Ammon's horn (tissue), 1 donor: ENCODE results near the gene ZSWIM6.

Experiments used
- DNase-seq: peaks from one replicate; pipeline ENCODE4 v3.0.0-alpha.2; 2016; ENCODE audit warnings: low spot score

Gene ZSWIM6

GRCh38 chr5:61307191-61307590 lies 24.9 kb upstream of the ZSWIM6 start:
- no peak for DNase-seq

- DNase-seq, result no peak
Measured at GRCh38 chr5:61307611-61308010, 24.4 kb upstream of the ZSWIM6 start.

GRCh38 chr5:61308712-61309111 lies 23.3 kb upstream of the ZSWIM6 start:
- no peak for DNase-seq

- no peak for DNase-seq
Measured at GRCh38 chr5:61309115-61309514, 22.9 kb upstream of the ZSWIM6 start.

- DNase-seq, result no peak
Measured at GRCh38 chr5:61311056-61311610, 20.9 kb upstream of the ZSWIM6 start.

GRCh38 chr5:61311836-61312808 lies 19.9 kb upstream of the ZSWIM6 start:
- DNase-seq, result no peak

GRCh38 chr5:61313960-61314681 lies 17.9 kb upstream of the ZSWIM6 start:
- no peak for DNase-seq

GRCh38 chr5:61318376-61318775 lies 13.7 kb upstream of the ZSWIM6 start:
- DNase-seq, result no peak

- DNase-seq, result peak; percentile 40
Measured at GRCh38 chr5:61319388-61320146, 12.5 kb upstream of the ZSWIM6 start.

- no peak for DNase-seq
Measured at GRCh38 chr5:61320860-61321259, 11.2 kb upstream of the ZSWIM6 start.

- no peak for DNase-seq
Measured at GRCh38 chr5:61321669-61322068, 10.4 kb upstream of the ZSWIM6 start.

- DNase-seq, result peak; percentile 33
Measured at GRCh38 chr5:61322738-61323725, 9.0 kb upstream of the ZSWIM6 start.

GRCh38 chr5:61327760-61328753 lies 4.0 kb upstream of the ZSWIM6 start:
- no peak for DNase-seq

GRCh38 chr5:61328791-61329549 lies 3.1 kb upstream of the ZSWIM6 start:
- DNase-seq, result no peak

- DNase-seq, result no peak
Measured at GRCh38 chr5:61329550-61330128, 2.4 kb upstream of the ZSWIM6 start.

GRCh38 chr5:61330341-61330844 lies 1.7 kb upstream of the ZSWIM6 start:
- peak; percentile 54 for DNase-seq

- DNase-seq, result peak; percentile 75
Measured at GRCh38 chr5:61330845-61331406, 1.1 kb upstream of the ZSWIM6 start.

GRCh38 chr5:61332358-61332749 lies 296 bp downstream of the ZSWIM6 start:
- DNase-seq, result peak; percentile 30
